ENCODE measurements around the gene LEFTY2. TPM values are rescaled to one million over a fixed set of nuclear protein-coding genes. Genes with fewer than 3 reads are reported as not detected.

Gene LEFTY2
- total and polyA plus RNA-seq, 2 of the 4 experiments (the other 2 are of a cell fraction) = not detected

GRCh38 chr1:225937048-225937968 lies 3.7 kb downstream of the LEFTY2 start:
- in situ Hi-C loops (cut with MboI; ENCODE audit: low sequenced_read_pairs) (no loop called here), intact Hi-C loops (cut with micrococcal nuclease) (no loop called here), dilution Hi-C loops (cut with HindIII; ENCODE audit: low sequenced_read_pairs, unreplicated experiment) (no loop called here)
- Histone ChIP-seq H2BK120ac (ENCODE audit: low read depth, low read length) (no peak overlapping the region), H3K56ac (ENCODE audit: extremely low read depth, insufficient read depth, low read length) (no peak overlapping the region), H2BK15ac (ENCODE audit: low read depth, low read length) (no peak overlapping the region), H3K23ac (ENCODE audit: low read depth, low read length) (no peak overlapping the region), H3K27ac (ENCODE audit: insufficient read depth, low read length) (no peak overlapping the region), H3K36me3 (ENCODE audit: control insufficient read depth, insufficient read depth, low read length) (no peaks in the 10 kb centered on the region), H4K20me1 (ENCODE audit: insufficient read depth, low read length) (no peaks in the 10 kb centered on the region), H2AFZ (replicated peaks; ENCODE audit: low read length, poor library complexity) (no peak overlapping the region), H2AK9ac (replicated peaks; ENCODE audit: low read depth, low read length, poor library complexity) (no peak overlapping the region), H3K9ac (ENCODE audit: low read depth, low read length) (no peak overlapping the region), H3K18ac (ENCODE audit: low read depth, low read length) (no peak overlapping the region), H2AK5ac (ENCODE audit: low read depth, low read length) (no peak overlapping the region), H2BK20ac (ENCODE audit: low read depth, low read length) (no peak overlapping the region), H3K4me3 (ENCODE audit: insufficient read depth, low read depth, low read length) (no peak overlapping the region), H3K4me1 (ENCODE audit: control insufficient read depth, insufficient read depth, low read length) (no peaks in the 10 kb centered on the region), H2BK5ac (ENCODE audit: low read depth, low read length, poor library complexity, severe bottlenecking) (no peak overlapping the region), H3K9me3 (ENCODE audit: control insufficient read depth, insufficient read depth, low read length) (no peaks in the 10 kb centered on the region), H3K9me1 (ENCODE audit: insufficient read depth, low read length) (no peaks in the 10 kb centered on the region; the same call in 1 of the 2 replicates), H4K91ac (ENCODE audit: insufficient read depth, low read depth, low read length) (no peak overlapping the region), H4K8ac (ENCODE audit: low read depth in 2 of 2, low read length in 2 of 2) (no peak overlapping the region), H3K79me1 (ENCODE audit: low read depth in 1 of 2, low read length in 2 of 2) (no peaks in the 10 kb centered on the region), H3K4ac (ENCODE audit: low read depth, low read length) (no peak overlapping the region), H3K14ac (replicated peaks; ENCODE audit: low read depth, low read length) (no peak overlapping the region), H4K5ac (ENCODE audit: low read depth, low read length) (no peak overlapping the region), H3K4me2 (ENCODE audit: low read depth, low read length) (no peak overlapping the region), H3K27me3 (ENCODE audit: control insufficient read depth, insufficient read depth, low read length) (no peaks in the 10 kb centered on the region; the same call in 1 of the 2 replicates)
- DNase-seq (no peak), ATAC-seq (ENCODE audit: low read depth) (no peak)
- CTCF ChIA-PET = interaction anchor here (1.0 kb wide), 1 partner anchor 50 kb away, joined by 4 read pairs; no protein-coding TSS in a partner anchor
- BruUV-seq (replicated peaks) = no TSS peak
- POLR2A ChIA-PET (ENCODE audit: unreplicated experiment) = no interaction called here
- WGBS, 2 experiments (ENCODE audit: extremely low coverage in 2 of 2, insufficient read length in 1 of 2) = 99% methylated on average over 12 of the region's 21 CpGs; no CpG with 5 or more reads in 1 of the 2 experiments
- no peak for TF ChIP-seq CTCF (conservative IDR thresholded peaks at IDR 0.05; ENCODE audit: low read depth, low read length)
- TF ChIP-seq MXI1 (IDR thresholded peaks at IDR 0.05; ENCODE audit: borderline replicate concordance, low read depth, low read length) = no peak
- no peak for TF ChIP-seq MAFK (IDR thresholded peaks at IDR 0.05; ENCODE audit: low read depth, low read length)
- no peak for TF ChIP-seq CEBPB (IDR thresholded peaks at IDR 0.05; ENCODE audit: low read depth, low read length)
- TF ChIP-seq MAZ (IDR thresholded peaks at IDR 0.05; ENCODE audit: borderline replicate concordance, low read depth, low read length) = no peak
- TF ChIP-seq RAD21 (IDR thresholded peaks at IDR 0.05; ENCODE audit: low read length) = no peak
- TF ChIP-seq SMC3 (IDR thresholded peaks at IDR 0.05; ENCODE audit: low read depth, low read length) = no peak
- TF ChIP-seq ELK1 (IDR thresholded peaks at IDR 0.05; ENCODE audit: borderline replicate concordance, low read depth, low read length) = no peak
- TF ChIP-seq BHLHE40 (IDR thresholded peaks at IDR 0.05; ENCODE audit: low read depth, low read length) = no peak
- TF ChIP-seq USF2 (IDR thresholded peaks at IDR 0.05; ENCODE audit: low read depth, low read length) = no peak
- TF ChIP-seq CHD1 (IDR thresholded peaks at IDR 0.05; ENCODE audit: low read depth, low read length) = no peak
- no peak for TF ChIP-seq RCOR1 (IDR thresholded peaks at IDR 0.05; ENCODE audit: insufficient replicate concordance, low read length)
- TF ChIP-seq RFX5 (IDR thresholded peaks at IDR 0.05; ENCODE audit: low read depth, low read length) = no peak
- TF ChIP-seq POLR2A (IDR thresholded peaks at IDR 0.05; ENCODE audit: low read depth, low read length) = no peak
- no peak for TF ChIP-seq FOS (IDR thresholded peaks at IDR 0.05; ENCODE audit: low read depth, low read length)
